Limb (tissue), 2 donors: ENCODE results near the gene PIK3R6.

ENCODE experiments used
- DNase-seq, 2 donors: peaks; one replicate each; pipeline ENCODE4 v3.0.0-alpha.2; 2016; ENCODE audit errors: extremely low spot score in 2 of 2

PIK3R6 gene

GRCh38 chr17:8798176-8798845, 69.2 kb downstream of the PIK3R6 start:
- no peak for DNase-seq

DNA sequence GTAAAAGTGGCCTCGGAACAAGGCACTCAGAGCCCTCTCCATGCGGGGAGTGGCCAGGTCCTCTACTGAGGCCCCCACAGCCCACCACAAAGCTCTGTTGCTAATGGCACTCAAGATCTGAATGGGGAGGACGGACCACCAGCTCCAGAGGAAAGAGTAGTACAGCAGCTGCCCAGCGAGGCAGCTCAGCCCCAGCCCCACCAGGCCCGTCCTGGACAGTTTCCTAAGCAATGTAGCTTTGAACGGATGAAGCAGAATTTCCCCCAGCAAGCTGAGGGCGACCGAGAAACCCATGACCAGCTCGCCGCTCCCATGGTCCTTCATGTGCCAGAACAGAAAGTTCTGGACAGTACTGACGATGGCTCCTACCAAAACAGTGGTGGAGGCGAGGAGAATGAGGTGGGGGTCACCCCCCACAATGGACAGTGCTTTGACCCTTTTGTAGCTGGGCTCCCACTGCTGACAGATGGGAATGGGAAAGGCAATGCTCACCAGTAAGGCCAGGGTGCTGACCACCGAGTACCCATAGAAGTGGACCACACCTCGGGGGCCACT, 69.8 kb downstream of the PIK3R6 start:
- DNase-seq = no peak

- DNase-seq = no peak
Observed at GRCh38 chr17:8794636-8795035, 72.8 kb downstream of the PIK3R6 start.

DNA sequence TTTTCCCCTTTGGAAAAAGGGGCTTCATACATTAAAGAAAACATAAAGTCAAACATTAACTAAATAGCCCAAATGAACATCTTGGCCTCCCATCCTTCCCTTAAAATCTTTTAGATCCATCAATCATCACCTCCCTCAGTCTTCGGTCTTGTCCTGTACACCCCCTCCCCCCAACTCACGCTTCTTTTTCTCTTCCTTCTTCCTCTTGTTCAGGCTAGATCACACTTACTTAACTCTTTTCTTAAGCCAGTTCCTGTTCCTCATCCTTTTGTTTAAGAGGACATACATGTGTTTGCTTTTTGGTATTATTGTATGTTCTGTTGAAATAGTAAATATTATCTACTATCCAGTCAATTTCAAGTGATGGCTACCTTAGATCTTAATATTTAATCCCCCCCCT, 73.8 kb downstream of the PIK3R6 start:
- no peak for DNase-seq

- DNase-seq = no peak
Observed at GRCh38 chr17:8792646-8793045, 74.8 kb downstream of the PIK3R6 start.

DNA sequence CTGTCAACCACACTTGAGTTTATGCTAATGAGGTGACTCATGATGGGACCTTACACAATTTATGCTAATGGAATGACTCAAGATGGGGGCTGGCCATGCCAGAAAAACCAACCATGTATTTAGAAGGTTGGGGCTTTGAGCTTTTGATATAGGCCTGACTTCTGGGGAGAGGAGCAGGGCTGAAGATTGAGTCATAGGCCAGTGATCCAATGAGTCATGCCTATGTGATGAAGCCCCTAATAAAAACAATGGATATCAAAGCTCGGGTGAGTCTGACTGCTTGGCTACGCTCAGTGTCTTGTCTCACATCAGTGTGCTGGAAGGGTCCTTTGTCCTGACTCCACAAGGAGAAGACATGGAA, 75.6 kb downstream of the PIK3R6 start:
- no peak for DNase-seq

- no peak for DNase-seq
Observed at GRCh38 chr17:8791248-8791909, 76.1 kb downstream of the PIK3R6 start.

DNA sequence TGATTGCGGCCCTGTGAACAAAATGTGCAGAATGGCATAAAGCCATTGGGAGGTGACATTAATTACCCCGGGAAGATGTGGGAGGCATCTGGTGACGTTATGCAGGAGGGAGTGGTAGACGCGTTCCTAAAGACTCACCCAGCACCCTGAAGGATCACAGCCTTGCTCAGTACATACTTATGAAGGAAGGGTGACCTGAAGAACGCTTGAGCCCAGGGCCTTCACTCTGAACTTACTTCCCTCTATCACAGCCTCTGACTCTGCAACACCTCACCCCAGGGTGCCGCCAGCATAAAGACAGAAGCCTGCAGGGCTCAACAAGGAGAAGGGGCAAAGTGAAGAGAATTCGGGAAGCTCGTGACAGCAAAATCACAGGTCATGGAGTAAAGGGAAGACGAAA, 77.7 kb downstream of the PIK3R6 start:
- DNase-seq = no peak

DNA sequence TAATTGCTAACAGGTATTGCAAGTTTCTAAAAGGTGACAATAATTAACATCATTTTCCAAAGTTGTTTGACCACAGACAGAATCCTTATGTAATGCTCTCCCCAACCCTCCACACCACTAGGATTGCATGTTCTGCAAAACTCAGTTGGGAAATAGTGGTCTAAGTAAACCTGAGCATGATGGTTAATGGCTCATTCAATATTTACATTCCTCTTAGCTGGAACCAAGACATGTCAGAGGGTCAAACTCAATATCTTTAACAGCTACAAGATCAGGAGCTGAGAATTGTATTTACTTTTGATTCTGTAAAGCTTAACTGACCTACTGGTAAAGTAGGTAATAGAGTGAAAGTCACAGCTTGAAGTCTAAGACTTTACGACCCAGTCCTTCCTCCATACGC, 78.5 kb downstream of the PIK3R6 start:
- DNase-seq = no peak

- peak; percentile 61 to 90 for DNase-seq
Observed at GRCh38 chr17:8785547-8786413, 81.7 kb downstream of the PIK3R6 start.

- no peak for DNase-seq
Observed at GRCh38 chr17:8782176-8782575, 85.3 kb downstream of the PIK3R6 start.

- no peak for DNase-seq
Observed at GRCh38 chr17:8781776-8782175, 85.7 kb downstream of the PIK3R6 start.

GRCh38 chr17:8776881-8777280, 90.6 kb downstream of the PIK3R6 start:
- no peak for DNase-seq

- DNase-seq = peak in 1 of 2 donors; percentile 10
Observed at GRCh38 chr17:8776248-8776647, 91.2 kb downstream of the PIK3R6 start.

- DNase-seq = no peak
Observed at GRCh38 chr17:8766731-8767130, 100.7 kb downstream of the PIK3R6 start.

DNA sequence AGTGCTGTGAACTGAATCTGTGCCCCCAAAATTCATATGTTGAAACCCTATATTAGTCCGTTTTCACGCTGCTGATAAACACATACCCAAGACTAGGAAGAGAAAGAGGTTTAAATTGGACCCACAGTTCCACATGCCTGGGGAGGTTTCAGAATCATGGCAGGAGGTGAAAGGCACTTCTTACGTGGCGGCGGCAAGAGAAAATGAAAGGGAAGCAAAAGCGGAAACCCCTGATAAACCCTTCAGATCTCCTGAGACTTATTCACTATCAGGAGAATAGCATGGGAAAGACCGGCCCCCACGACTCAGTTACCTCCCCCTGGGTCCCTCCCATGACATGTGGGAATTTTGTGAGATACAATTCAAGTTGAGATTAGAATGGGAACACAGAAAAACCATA, 105.5 kb downstream of the PIK3R6 start:
- no peak for DNase-seq

DNA sequence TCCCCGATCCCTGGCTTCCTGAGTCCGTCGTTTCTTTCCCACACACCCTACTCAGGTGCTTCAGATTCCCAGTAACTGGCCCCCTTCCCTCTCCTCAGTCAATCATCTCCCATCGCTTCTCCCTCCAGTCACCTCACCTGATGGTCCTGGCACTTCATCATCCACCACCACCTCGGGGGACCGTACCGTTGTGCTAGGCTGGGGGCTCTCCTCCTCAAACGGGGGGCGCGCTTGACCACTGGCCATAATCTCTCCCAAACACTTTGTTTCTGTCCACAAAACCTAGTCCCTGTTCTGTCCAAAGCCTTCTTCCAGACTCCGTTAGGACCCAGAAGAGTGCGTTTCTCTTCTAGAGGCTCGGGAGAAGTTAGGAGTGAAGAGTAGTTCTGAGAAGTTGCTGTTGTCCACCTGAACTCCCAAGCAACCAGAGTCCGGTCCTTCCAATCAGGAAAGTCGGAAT, 109.3 kb downstream of the PIK3R6 start, which contains the start of gene SPDYE4:
TSS of gene SPDYE4 (minus strand) at position 410 of the 460 bp plus-strand sequence. CDS start at position 246, 164 bp downstream.
- DNase-seq = no peak

GRCh38 chr17:8757189-8757588, 110.3 kb downstream of the PIK3R6 start:
- DNase-seq = no peak

DNA sequence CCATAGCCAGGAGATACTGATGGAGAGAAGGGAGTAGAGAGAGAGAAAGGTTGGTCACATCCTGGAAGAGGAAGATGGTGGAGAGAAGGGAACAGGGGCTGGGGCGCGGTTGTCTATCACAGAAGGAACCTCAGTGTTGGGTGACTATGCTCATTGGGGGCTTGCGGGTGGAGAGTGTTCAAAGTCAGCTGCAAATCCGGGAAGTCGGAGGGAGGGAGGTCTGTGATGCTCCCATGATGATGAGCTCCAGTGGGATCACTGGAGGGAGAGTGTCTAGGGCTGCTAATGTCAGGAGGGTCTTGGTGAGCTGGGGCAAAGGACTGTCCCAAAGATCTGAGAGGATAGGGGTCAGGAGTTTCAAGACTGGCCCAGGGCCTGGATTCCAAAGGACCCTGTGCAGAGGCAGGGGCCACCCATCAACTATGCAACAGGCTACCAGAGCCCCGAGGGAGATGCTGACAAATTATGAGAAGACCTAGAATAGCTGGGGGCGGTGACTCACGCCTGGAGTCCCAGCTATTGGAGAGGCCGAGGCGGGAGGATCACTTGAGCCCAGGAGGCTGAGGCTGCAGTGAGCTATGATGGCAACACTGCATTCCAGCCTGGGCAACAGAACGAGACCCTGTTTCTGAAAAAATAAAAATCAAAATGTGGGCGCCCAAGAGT, 111.8 kb downstream of the PIK3R6 start:
- DNase-seq = no peak

GRCh38 chr17:8754890-8755289, 112.6 kb downstream of the PIK3R6 start:
- no peak for DNase-seq

DNA sequence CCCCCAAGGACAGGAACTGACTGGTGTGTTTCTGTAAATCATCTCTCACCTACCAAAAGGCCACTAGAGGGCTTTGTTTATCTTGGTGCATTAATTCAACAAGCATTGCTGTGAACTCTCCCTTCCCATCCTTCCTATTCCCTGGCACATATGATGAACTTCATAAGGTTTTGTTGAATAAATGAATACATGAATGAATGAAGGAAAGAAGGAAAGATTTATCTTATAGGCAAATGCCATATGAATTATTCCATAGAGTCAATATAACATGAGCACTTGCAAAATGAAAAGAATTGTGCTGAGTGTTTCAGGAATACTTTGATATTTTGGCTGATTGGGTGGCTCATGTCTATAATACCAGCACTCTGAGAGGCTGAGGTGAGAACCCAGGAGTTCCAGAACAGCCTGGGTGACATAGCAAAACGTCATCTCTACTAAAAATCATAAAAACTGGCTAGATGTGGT, 113.5 kb downstream of the PIK3R6 start:
- no peak for DNase-seq
